ENCODE results near the gene PLCG2.

Gene PLCG2

GRCh38 chr16:81826523-81826922 lies 47.4 kb downstream of the PLCG2 start:
- no peak for TF ChIP-seq CTCF (IDR thresholded peaks at IDR 0.05; ENCODE audit: control extremely low read depth, extremely low read depth, low read depth, missing control alignments)
- ChIA-PET POLR2A (interaction anchor here (0.8 kb wide), 1 partner anchor 10 kb away, joined by 3 read pairs; no protein-coding TSS in a partner anchor), CTCF (interaction anchor here (0.7 to 1.9 kb wide), 7 partner anchors 9 to 40 kb away, joined by 3 to 7 read pairs (median 3); no protein-coding TSS in a partner anchor)
- DNase-seq (ENCODE audit: extremely low spot score): no peak

GRCh38 chr16:81830845-81831540 lies 51.9 kb downstream of the PLCG2 start:
- no peak for DNase-seq (ENCODE audit: extremely low spot score)
- ChIA-PET CTCF (interaction anchor here (0.8 to 2.5 kb wide), 9 partner anchors 8 to 79 kb away, joined by 3 to 6 read pairs (median 3); no protein-coding TSS in a partner anchor), POLR2A (interaction anchor here (1.0 to 1.2 kb wide), 2 partner anchors 8 to 32 kb away, joined by 3 to 7 read pairs; no protein-coding TSS in a partner anchor)
- no peak for TF ChIP-seq CTCF (IDR thresholded peaks at IDR 0.05; ENCODE audit: control extremely low read depth, extremely low read depth, low read depth, missing control alignments)

- ChIA-PET POLR2A (interaction anchor here (1.0 to 1.2 kb wide), 2 partner anchors 8 to 33 kb away, joined by 3 to 7 read pairs; no protein-coding TSS in a partner anchor), CTCF (interaction anchor here (0.8 to 2.5 kb wide), 7 partner anchors 8 to 79 kb away, joined by 3 to 6 read pairs (median 3); no protein-coding TSS in a partner anchor)
- no peak for TF ChIP-seq CTCF (IDR thresholded peaks at IDR 0.05; ENCODE audit: control extremely low read depth, extremely low read depth, low read depth, missing control alignments)
- peak; percentile 81 for DNase-seq (ENCODE audit: extremely low spot score)
Measured at GRCh38 chr16:81831722-81832126, 52.6 kb downstream of the PLCG2 start.

GRCh38 chr16:81832801-81833547 lies 53.9 kb downstream of the PLCG2 start:
- CTCF ChIA-PET: interaction anchor here (1.1 to 2.5 kb wide), 5 partner anchors 9 to 40 kb away, joined by 3 to 6 read pairs (median 3); no protein-coding TSS in a partner anchor
- no peak for TF ChIP-seq CTCF (IDR thresholded peaks at IDR 0.05; ENCODE audit: control extremely low read depth, extremely low read depth, low read depth, missing control alignments)
- DNase-seq (ENCODE audit: extremely low spot score): no peak
- POLR2A ChIA-PET: no interaction called here

- ChIA-PET POLR2A (interaction anchor here (1.4 to 1.5 kb wide), 3 partner anchors 10 to 28 kb away, joined by 3 to 6 read pairs (median 3); no protein-coding TSS in a partner anchor), CTCF (interaction anchor here (1.4 to 1.6 kb wide), 3 partner anchors 17 to 52 kb away, joined by 3 to 4 read pairs (median 3); no protein-coding TSS in a partner anchor)
- TF ChIP-seq CTCF (IDR thresholded peaks at IDR 0.05; ENCODE audit: control extremely low read depth, extremely low read depth, low read depth, missing control alignments): no peak
- no peak for DNase-seq (ENCODE audit: extremely low spot score)
Measured at GRCh38 chr16:81833751-81834150, 54.7 kb downstream of the PLCG2 start.

- POLR2A ChIA-PET: interaction anchor here (1.4 to 1.5 kb wide), 3 partner anchors 12 to 30 kb away, joined by 3 to 6 read pairs (median 3); no protein-coding TSS in a partner anchor
- CTCF ChIA-PET: interaction anchor here (1.0 to 2.7 kb wide), 11 partner anchors 16 to 105 kb away, joined by 3 to 12 read pairs (median 3); no protein-coding TSS in a partner anchor
- DNase-seq (ENCODE audit: extremely low spot score): no peak
- TF ChIP-seq CTCF (IDR thresholded peaks at IDR 0.05; ENCODE audit: control extremely low read depth, extremely low read depth, low read depth, missing control alignments): no peak
Measured at GRCh38 chr16:81834868-81835267, 55.8 kb downstream of the PLCG2 start.
